GM18507 (cell line): ENCODE data around the gene ANKMY1.

Experiments used
- DNase-seq: peaks from one replicate; pipeline ENCODE4 v3.0.0; 2011; ENCODE audit warnings: low read depth; ENCODE audit not compliant: insufficient read length; ENCODE audit errors: extremely low spot score
- FAIRE-seq: peaks from 2 replicates; lab custom pipeline; 2011; peaks lifted over from hg19 to GRCh38; lab: Jason Lieb, UNC

Gene ANKMY1

GRCh38 chr2:240457223-240458043 is 100.4 kb downstream of the ANKMY1 start:
- FAIRE-seq: no peak
- no peak for DNase-seq

- DNase-seq (no peak), FAIRE-seq (no peak)
Observed at GRCh38 chr2:240456447-240457222, 101.2 kb downstream of the ANKMY1 start.

- no peak for DNase-seq
- FAIRE-seq: no peak
Observed at GRCh38 chr2:240455647-240456446, 101.9 kb downstream of the ANKMY1 start.

GRCh38 chr2:240455272-240455646 is 102.5 kb downstream of the ANKMY1 start:
- DNase-seq: no peak
- no peak for FAIRE-seq

GRCh38 chr2:240454106-240454901 is 103.5 kb downstream of the ANKMY1 start:
- DNase-seq (no peak), FAIRE-seq (no peak)

- no peak for FAIRE-seq
- no peak for DNase-seq
Observed at GRCh38 chr2:240453461-240454105, 104.2 kb downstream of the ANKMY1 start.

GRCh38 chr2:240452462-240453256 is 105.1 kb downstream of the ANKMY1 start:
- FAIRE-seq (no peak), DNase-seq (no peak)

GRCh38 chr2:240451791-240452461 is 105.9 kb downstream of the ANKMY1 start:
- DNase-seq (no peak), FAIRE-seq (no peak)

- FAIRE-seq (no peak), DNase-seq (no peak)
Observed at GRCh38 chr2:240451108-240451611, 106.6 kb downstream of the ANKMY1 start.

GRCh38 chr2:240450532-240451107 is 107.2 kb downstream of the ANKMY1 start:
- DNase-seq (no peak), FAIRE-seq (no peak)

- DNase-seq (no peak), FAIRE-seq (no peak)
Observed at GRCh38 chr2:240449764-240450531, 107.8 kb downstream of the ANKMY1 start.

GRCh38 chr2:240448387-240449274 is 109.2 kb downstream of the ANKMY1 start:
- DNase-seq (no peak), FAIRE-seq (no peak)

GRCh38 chr2:240447934-240448333 is 109.9 kb downstream of the ANKMY1 start:
- no peak for FAIRE-seq

GRCh38 chr2:240447331-240447730 is 110.5 kb downstream of the ANKMY1 start:
- DNase-seq: no peak
- FAIRE-seq: no peak

More at GRCh38 chr2:240447934-240448333, 109.9 kb downstream of the ANKMY1 start:
- DNase-seq: no peak

- DNase-seq: no peak
- no peak for FAIRE-seq
Observed at GRCh38 chr2:240446664-240447175, 111.1 kb downstream of the ANKMY1 start.
